H1 (cell line): Measurements from ENCODE around the gene ZDHHC23. TPM values are rescaled to one million over a fixed set of nuclear protein-coding genes. Genes with fewer than 3 reads are reported as not detected.

Source experiments
- ASH2L ChIP-seq: fragments of 200-600, 300-600 bp; sonication (generic); IDR thresholded peaks from one replicate; pipeline ENCODE4 v1.7.1; 2017; ENCODE audit warnings: low read length
- ATF2 ChIP-seq: IDR thresholded peaks from 2 replicates; pipeline ENCODE4 v1.6.1; 2012; ENCODE audit warnings: low read length, inconsistent platforms
- BCL11A ChIP-seq, 2 experiments: IDR thresholded peaks; one replicate each; pipeline ENCODE4 v1.6.1; 2011; ENCODE audit warnings: low read depth in 2 of 2, low read length in 2 of 2, mild to moderate bottlenecking in 2 of 2
- CHD1 ChIP-seq: IDR thresholded peaks from 2 replicates; pipeline ENCODE4 v1.6.1; 2012; ENCODE audit warnings: low read depth, low read length, improper control_type of control experiment
- CREB1 ChIP-seq: IDR thresholded peaks from 2 replicates; pipeline ENCODE4 v1.6.1; 2012; ENCODE audit warnings: inconsistent platforms
- CTBP2 ChIP-seq: IDR thresholded peaks from 2 replicates; pipeline ENCODE4 v1.7.0; 2011; ENCODE audit warnings: borderline replicate concordance, mild to moderate bottlenecking, moderate library complexity, mixed read lengths, low read length; ENCODE audit not compliant: insufficient read depth, insufficient read length
- EGR1 ChIP-seq: IDR thresholded peaks from 2 replicates; pipeline ENCODE4 v1.6.1; 2011; ENCODE audit warnings: low read depth, low read length, borderline replicate concordance
- FOSL1 ChIP-seq: IDR thresholded peaks from 2 replicates; pipeline ENCODE4 v1.6.1; 2011; ENCODE audit warnings: mild to moderate bottlenecking, low read depth, low read length, moderate library complexity; ENCODE audit not compliant: insufficient read depth
- GABPA ChIP-seq: IDR thresholded peaks from 2 replicates; pipeline ENCODE4 v1.6.1; 2011; ENCODE audit warnings: mild to moderate bottlenecking, low read length, moderate library complexity, borderline replicate concordance; ENCODE audit not compliant: insufficient read depth
- HDAC2 ChIP-seq, 2 experiments: fragments of 300-600 bp in 1 of 2; sonication (generic) in 1 of 2; IDR thresholded peaks; 2 replicates each; pipeline ENCODE4 v1.6.1; 2011 to 2012; ENCODE audit warnings: low read depth in 2 of 2, low read length in 2 of 2, mild to moderate bottlenecking in 2 of 2, moderate library complexity in 2 of 2, borderline replicate concordance in 1 of 2, inconsistent platforms in 1 of 2
- KDM4A ChIP-seq: IDR thresholded peaks from one replicate; pipeline ENCODE4 v1.7.1; 2012; ENCODE audit warnings: low read depth, mild to moderate bottlenecking, moderate library complexity, low read length, inconsistent platforms; ENCODE audit not compliant: severe bottlenecking
- POLR2AphosphoS5 ChIP-seq: IDR thresholded peaks from 2 replicates; pipeline ENCODE4 v1.6.1; 2011; ENCODE audit warnings: low read depth, low read length
- RBBP5 ChIP-seq: IDR thresholded peaks from 2 replicates; pipeline ENCODE4 v1.7.1; 2012; ENCODE audit warnings: low read depth, mild to moderate bottlenecking, inconsistent platforms, low read length, moderate library complexity, borderline replicate concordance
- RXRA ChIP-seq: IDR thresholded peaks from 2 replicates; pipeline ENCODE4 v1.6.1; 2011; ENCODE audit warnings: low read depth, mild to moderate bottlenecking, low read length, moderate library complexity; ENCODE audit not compliant: insufficient read depth
- SIRT6 ChIP-seq: IDR thresholded peaks from one replicate; pipeline ENCODE4 v1.7.1; 2012; ENCODE audit warnings: low read length, inconsistent platforms
- SIX5 ChIP-seq: IDR thresholded peaks from 2 replicates; pipeline ENCODE4 v1.6.1; 2011; ENCODE audit warnings: mild to moderate bottlenecking, low read depth, low read length
- SUZ12 ChIP-seq: fragments of 200-600 bp; sonication (generic); IDR thresholded peaks from 2 replicates; pipeline ENCODE4 v1.6.1; 2012; ENCODE audit warnings: mild to moderate bottlenecking, inconsistent platforms, low read length, moderate library complexity, mixed read lengths
- USF2 ChIP-seq: IDR thresholded peaks from 2 replicates; pipeline ENCODE4 v1.6.1; 2011; ENCODE audit warnings: low read length, improper control_type of control experiment
- polyA plus RNA-seq, 7 experiments: library from polyadenylated mRNA; depleted of rRNA in 3 of 7; stranded (reverse) in 5 of 7; unstranded in 2 of 7; fragments of >200 nt in 5 of 7; fragments of 200-250 nt in 2 of 7; gene quantifications; 1 replicate in 5 of 7; 2 replicates in 1 of 7; 4 replicates in 1 of 7; pipeline versions ENCODE4 v1.2.1 to v1.2.3, GENCODE V29; 2011 to 2013; ENCODE audit warnings: missing spikeins in 2 of 7, mixed read lengths in 2 of 7
- total RNA-seq: library from RNA; stranded (reverse); fragmentation: NEBNext Ultra II Directional; extraction: Animal tissue kit (Norgen Biotek cat#: 25700); gene quantifications from 2 replicates; pipeline ENCODE4 v1.2.1, GENCODE V29; 2021

Gene ZDHHC23
- total and polyA plus RNA-seq, 2 of the 8 experiments (the other 6 are each of a cell fraction or from before 2014, with no cell fraction given), result 6.2 to 15.7 TPM

- TF ChIP-seq USF2, result no peak
- no peak for TF ChIP-seq RBBP5
- no peak for TF ChIP-seq ATF2
- TF ChIP-seq EGR1, result peak; percentile 95
- TF ChIP-seq CHD1, result no peak
- TF ChIP-seq POLR2AphosphoS5, result no peak
- no peak for TF ChIP-seq CTBP2
- TF ChIP-seq CREB1, result no peak; the same call in 1 of the 2 replicates
- TF ChIP-seq GABPA, result no peak
- peak; percentile 26 for TF ChIP-seq ASH2L
- TF ChIP-seq SUZ12, result no peak
- TF ChIP-seq SIX5, result no peak
- TF ChIP-seq RXRA, result no peak
- no peak for TF ChIP-seq SIRT6
- no peak for TF ChIP-seq BCL11A (IDR thresholded peaks at IDR 0.05; ENCODE audit: low read depth in 2 of 2, low read length in 2 of 2)
- TF ChIP-seq FOSL1, result no peak
- TF ChIP-seq HDAC2 (IDR thresholded peaks at IDR 0.05; ENCODE audit: borderline replicate concordance in 1 of 2, low read depth in 2 of 2, low read length in 2 of 2), result peak in 1 of 2 experiments; percentile 67; a peak in 1 of 4 replicates
- TF ChIP-seq KDM4A, result peak; percentile 69
These were observed 453 bp downstream of the ZDHHC23 start (continued) for GRCh38 chr3:113948015-113948917.
